GM18861 (cell line): ENCODE measurements around the gene ADAMTS3.
"Not testable (repeated sequence)": the region's sequence is repeated elsewhere in the genome, so short reads cannot be mapped to it uniquely, and the experiment has no call there.

Experiments
- ATAC-seq: cut with Tn5 transposase; IDR thresholded peaks from one replicate; pipeline ENCODE4 v1.9.1; 2021; ENCODE audit not compliant: unreplicated experiment

ADAMTS3 gene

GRCh38 chr4:72473434-72473900 lies 95.6 kb downstream of the ADAMTS3 start:
- ATAC-seq, result no peak

- no peak for ATAC-seq
Measured at GRCh38 chr4:72471816-72472215, 97.2 kb downstream of the ADAMTS3 start.

DNA sequence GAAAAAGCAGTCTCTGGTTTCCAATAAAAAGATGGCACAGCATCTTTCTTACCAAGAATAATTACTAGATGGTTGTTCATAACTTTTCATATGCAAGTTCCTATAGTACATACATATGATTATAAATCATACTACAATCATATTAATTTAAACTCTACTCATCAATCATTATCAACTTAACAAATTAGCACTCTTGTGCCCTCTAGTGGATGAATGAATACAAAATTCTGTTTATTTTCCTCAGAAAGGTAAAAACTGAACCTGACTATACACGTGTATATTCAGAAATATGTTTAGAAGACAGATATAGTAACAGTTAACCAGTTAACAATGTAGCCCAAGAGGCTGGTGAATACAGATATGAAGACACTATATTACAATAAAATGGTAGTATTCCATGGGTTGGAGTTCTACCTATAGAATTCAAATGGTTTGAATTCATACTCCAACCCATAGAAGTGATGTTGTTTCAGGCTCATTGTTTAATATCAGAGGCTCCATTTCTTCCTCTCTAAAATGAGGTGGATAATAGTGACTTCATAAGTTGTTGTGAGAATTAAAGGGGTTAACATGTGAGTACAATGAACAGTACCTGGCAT lies 100.0 kb downstream of the ADAMTS3 start:
- no peak for ATAC-seq

DNA sequence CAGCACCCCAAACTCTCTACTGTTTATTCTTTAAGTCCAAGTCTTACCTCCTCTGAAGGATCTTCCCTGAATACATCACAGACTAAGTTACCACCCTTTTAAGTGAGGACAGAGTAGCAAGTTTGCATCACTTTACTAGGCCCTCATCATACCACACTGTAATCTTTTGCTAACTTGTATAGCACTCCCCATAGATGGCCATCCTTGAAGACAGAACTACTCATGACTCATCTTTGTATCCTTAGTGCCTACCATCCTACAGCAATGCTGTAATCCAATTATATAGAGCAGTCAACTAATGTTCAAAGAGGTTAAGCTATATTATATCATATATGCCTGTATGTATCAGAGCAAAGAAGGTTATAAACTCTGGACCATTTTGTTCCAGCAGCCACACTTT lies 101.4 kb downstream of the ADAMTS3 start:
- ATAC-seq, result no peak

- ATAC-seq, result no peak
Measured at GRCh38 chr4:72463724-72464123, 105.3 kb downstream of the ADAMTS3 start.

DNA sequence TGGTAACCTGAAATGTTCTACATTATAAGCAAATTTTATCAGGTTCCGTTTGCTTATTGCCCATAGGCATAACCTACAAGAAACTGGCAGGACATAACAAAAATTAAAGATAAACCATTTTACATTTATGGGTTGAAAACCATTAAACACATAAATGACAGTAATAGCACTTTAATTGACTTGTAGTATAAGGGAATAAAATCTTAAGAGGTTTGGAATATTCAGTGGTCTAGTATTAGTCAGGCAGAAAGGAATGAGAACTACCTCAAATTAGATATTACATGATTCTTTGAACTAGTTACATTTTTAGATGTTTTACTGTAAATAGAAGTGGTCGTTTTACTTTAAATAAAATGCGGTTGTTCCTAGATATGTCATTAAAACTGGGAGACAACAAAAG lies 111.9 kb downstream of the ADAMTS3 start:
- no peak for ATAC-seq

GRCh38 chr4:72451349-72451748 lies 117.7 kb downstream of the ADAMTS3 start:
- no peak for ATAC-seq

DNA sequence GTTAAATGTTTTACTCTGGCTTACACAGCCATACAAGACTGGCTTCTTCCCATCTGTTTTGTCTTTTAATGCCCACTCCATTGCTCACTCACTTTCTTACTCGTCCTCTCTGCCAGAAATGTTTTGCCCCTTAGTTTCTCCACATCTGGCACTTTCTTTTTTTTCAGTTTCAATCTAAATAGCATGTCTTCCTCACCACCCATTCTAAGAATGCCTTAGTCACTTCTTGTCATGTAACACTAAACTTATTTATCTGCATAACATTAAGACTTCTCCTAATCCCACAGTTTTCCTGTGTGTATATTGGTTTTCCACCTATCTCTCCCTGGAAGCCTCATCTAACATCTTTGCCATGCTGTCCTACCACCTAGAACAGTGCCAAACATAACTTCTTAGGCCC lies 119.3 kb downstream of the ADAMTS3 start:
- ATAC-seq, result no peak

DNA sequence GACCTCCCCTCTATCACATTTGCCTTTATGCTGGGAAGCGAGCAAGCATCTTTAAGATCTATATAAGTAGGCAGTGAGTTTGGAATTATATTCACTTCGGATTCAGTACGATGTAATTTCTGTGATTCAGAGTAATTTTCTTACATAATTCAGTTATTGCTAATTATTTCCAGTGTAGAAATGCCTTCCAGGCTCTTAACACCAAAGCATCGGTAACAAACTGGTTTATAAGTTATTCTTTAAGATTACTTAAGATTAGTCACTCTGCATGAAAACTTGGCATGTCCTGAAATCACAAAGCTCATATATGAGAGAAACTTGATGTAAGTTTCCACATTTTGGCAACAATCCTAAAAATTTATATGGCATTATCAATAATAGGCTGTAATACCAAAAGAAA lies 120.8 kb downstream of the ADAMTS3 start:
- no peak for ATAC-seq

DNA sequence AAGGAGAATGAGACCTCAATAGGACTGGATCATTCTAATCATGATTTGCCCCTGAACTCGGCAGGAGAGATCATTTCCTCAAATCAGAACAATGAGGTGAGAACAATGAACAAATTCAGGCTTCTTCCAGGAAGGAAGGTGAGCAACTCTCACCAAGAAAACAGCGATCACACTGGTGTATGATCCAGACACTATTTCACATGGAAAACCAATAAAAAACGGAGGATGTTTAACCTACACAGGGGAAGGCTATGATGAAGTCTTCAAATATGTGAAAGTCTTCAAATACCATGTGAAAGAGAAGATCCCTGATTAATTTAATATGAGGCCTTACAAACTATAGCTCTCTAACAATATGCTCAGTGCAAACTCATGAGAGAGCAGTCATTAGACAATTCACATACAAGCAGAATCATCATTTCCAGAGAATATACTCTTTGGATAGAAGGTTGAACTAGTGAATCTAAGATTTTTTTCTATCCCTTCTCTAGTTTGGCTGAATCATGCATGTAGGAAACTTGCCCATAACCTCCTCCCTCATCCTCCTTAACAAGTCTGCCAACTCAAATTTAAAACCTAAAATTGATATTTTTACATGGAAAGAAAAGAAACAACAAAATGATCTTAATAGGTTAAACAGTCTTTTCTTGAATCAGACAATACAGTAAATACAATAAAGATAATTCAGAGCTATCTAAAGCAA lies 122.5 kb downstream of the ADAMTS3 start:
- no peak for ATAC-seq

DNA sequence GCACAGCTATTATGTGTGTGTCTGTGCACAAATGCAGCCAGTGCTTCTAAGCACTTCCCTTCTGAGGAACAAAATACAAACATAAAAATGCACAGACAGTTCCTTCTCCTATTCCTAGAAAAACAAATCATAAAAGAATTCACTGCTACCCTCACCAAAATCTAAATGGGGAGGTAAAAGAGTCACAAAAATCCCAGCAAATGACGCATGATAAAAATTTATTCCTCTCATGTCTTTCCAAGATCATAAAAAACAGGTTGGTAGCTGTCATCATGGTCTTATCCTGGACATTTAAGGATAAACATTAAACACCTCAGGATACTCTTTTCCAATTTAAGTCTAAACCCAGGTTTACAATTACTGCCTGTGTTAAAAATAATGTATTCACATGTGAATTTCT lies 124.9 kb downstream of the ADAMTS3 start:
- ATAC-seq, result no peak

GRCh38 chr4:72442715-72443114 lies 126.3 kb downstream of the ADAMTS3 start:
- no peak for ATAC-seq

- no peak for ATAC-seq
Measured at GRCh38 chr4:72442147-72442546, 126.9 kb downstream of the ADAMTS3 start.

DNA sequence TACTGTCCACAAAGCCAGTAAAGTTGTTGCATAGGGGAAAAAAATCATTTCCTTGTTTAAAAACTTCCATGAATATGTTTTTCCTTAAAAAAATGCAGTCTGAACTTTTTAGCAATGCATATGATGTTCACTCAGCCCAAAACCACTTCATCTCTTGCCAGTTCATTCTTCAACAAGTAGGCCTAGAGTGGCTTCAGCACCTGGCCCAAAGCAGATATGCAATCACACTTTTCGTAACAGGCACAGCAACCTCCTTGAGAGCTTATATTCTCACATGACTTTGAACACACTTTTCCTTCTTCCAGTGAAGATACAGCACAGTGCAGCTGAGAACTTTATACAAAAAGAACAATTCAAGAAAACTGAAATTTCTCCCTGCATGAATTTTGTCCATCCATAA lies 128.6 kb downstream of the ADAMTS3 start:
- no peak for ATAC-seq

GRCh38 chr4:72432975-72433374 lies 136.0 kb downstream of the ADAMTS3 start:
- ATAC-seq, result no peak

- ATAC-seq, result no peak
Measured at GRCh38 chr4:72432282-72432681, 136.7 kb downstream of the ADAMTS3 start.

- ATAC-seq, result no peak
Measured at GRCh38 chr4:72430988-72431387, 138.0 kb downstream of the ADAMTS3 start.

GRCh38 chr4:72430050-72430449 lies 139.0 kb downstream of the ADAMTS3 start:
- ATAC-seq, result no peak

DNA sequence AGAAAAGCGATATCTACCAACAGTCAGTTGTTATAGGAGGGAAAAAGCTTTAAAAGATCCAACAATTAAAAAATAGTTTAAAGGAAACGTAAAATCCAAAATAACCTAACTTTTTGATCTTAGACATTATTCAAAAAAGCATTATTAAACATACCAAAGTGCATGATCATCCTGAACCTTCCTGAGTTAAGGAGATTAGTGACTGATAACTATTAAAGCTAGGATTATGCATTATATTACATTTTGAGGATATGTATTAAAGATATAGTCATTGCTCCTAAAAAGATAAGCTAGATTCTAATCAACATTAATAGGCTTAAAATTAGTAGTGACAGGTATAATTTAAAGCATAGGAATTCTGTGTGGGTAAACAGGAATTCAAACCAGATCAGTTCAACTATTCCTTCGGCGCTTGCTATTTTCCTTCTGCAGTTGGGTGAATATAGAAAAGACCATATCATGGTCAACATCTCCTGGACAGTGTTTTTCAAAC lies 139.6 kb downstream of the ADAMTS3 start:
- ATAC-seq, result no peak

- ATAC-seq, result no peak
Measured at GRCh38 chr4:72427057-72427456, 142.0 kb downstream of the ADAMTS3 start.

- not testable (repeated sequence) for ATAC-seq
Measured at GRCh38 chr4:72425908-72426307, 143.1 kb downstream of the ADAMTS3 start.

GRCh38 chr4:72424006-72424405 lies 145.0 kb downstream of the ADAMTS3 start:
- ATAC-seq, result no peak

DNA sequence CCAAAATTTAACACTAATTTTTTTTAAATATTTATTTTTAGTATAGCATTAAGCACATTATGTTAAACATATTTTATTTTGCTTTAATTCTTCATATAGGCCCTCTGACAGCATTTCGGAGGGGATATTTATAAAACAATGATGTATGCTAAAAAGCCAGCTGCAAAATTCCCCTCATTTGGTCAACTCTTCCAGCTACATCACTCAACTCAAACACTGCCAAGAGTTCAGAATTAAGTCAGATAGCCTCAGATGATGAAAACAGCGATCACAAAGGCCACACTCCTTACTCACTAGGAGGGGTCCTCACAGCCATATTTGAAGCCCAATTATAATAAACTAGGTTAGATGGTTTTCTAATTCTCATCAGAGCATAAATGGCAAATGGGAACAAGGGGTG lies 146.6 kb downstream of the ADAMTS3 start:
- ATAC-seq, result no peak
